Loucy (cell line): ENCODE data around the gene AGRN.

Experiments
- H2AFZ ChIP-seq: fragments of 200-600 bp; sonication (generic); 2 replicates; pipeline ENCODE4 v1.6.0; 2016; ENCODE audit warnings: antibody characterized with exemption, mild to moderate bottlenecking, low read length, moderate library complexity
- H3F3A ChIP-seq: fragments of 200-600 bp; 2 replicates; pipeline ENCODE4 v1.6.0; 2016; ENCODE audit warnings: antibody characterized with exemption, low read depth, mild to moderate bottlenecking
- H3K27me3 ChIP-seq: fragments of 200-600 bp; sonication (generic); 2 replicates; pipeline ENCODE4 v1.6.1; 2014; ENCODE audit warnings: low read length, mild to moderate bottlenecking; ENCODE audit not compliant: insufficient read depth, poor library complexity, severe bottlenecking
- H3K36me3 ChIP-seq: fragments of 200-600 bp; sonication (generic); 2 replicates; pipeline ENCODE4 v1.6.1; 2016; ENCODE audit warnings: low read length; ENCODE audit not compliant: insufficient read depth
- H3K4me1 ChIP-seq: fragments of 200-600 bp; sonication (generic); 2 replicates; pipeline ENCODE4 v1.5.1; 2014; ENCODE audit warnings: low read length, mild to moderate bottlenecking; ENCODE audit not compliant: insufficient read depth, poor library complexity, severe bottlenecking
- H3K4me2 ChIP-seq: fragments of 200-600 bp; sonication (generic); 2 replicates; pipeline ENCODE4 v1.6.0; 2014; ENCODE audit warnings: antibody characterized with exemption, low read length, low read depth, mild to moderate bottlenecking; ENCODE audit not compliant: poor library complexity, severe bottlenecking
- H3K4me3 ChIP-seq: fragments of 200-600 bp; sonication (generic); 2 replicates; pipeline ENCODE4 v1.5.1; 2014; ENCODE audit warnings: low read length, mild to moderate bottlenecking, mixed read lengths; ENCODE audit not compliant: poor library complexity, severe bottlenecking
- H3K79me2 ChIP-seq: fragments of 200-600 bp; sonication (generic); 2 replicates; pipeline ENCODE4 v1.6.1; 2014; ENCODE audit warnings: low read length; ENCODE audit not compliant: insufficient read depth
- H3K9ac ChIP-seq: fragments of 200-600 bp; sonication (generic); 2 replicates; pipeline ENCODE4 v1.6.0; 2014; ENCODE audit warnings: mild to moderate bottlenecking, low read depth, low read length, moderate library complexity; ENCODE audit not compliant: poor library complexity, severe bottlenecking
- H3K9me2 ChIP-seq: fragments of 200-600 bp; sonication (generic); replicated peaks from 2 replicates; pipeline ENCODE4 v1.6.1; 2016; ENCODE audit warnings: low read depth, low read length, mixed read lengths
- H3K9me3 ChIP-seq: fragments of 200-600 bp; sonication (generic); 2 replicates; pipeline ENCODE4 v1.6.1; 2014; ENCODE audit warnings: mild to moderate bottlenecking, antibody characterized with exemption, low read length, low read depth; ENCODE audit not compliant: insufficient read depth
- H4K20me1 ChIP-seq: fragments of 200-600 bp; sonication (generic); 2 replicates; pipeline ENCODE4 v1.6.0; 2014; ENCODE audit warnings: antibody characterized with exemption, low read length, mild to moderate bottlenecking; ENCODE audit not compliant: insufficient read depth, poor library complexity, severe bottlenecking
- CTCF ChIP-seq: fragments of 200-600 bp; sonication (generic); conservative IDR thresholded peaks from 2 replicates; pipeline ENCODE4 v1.5.1; 2014; ENCODE audit warnings: mild to moderate bottlenecking, antibody characterized with exemption, low read length
- EZH2phosphoT487 ChIP-seq: fragments of 200-600 bp; IDR thresholded peaks from 2 replicates; pipeline ENCODE4 v1.6.1; 2018; ENCODE audit warnings: antibody characterized with exemption, mild to moderate bottlenecking, moderate library complexity, borderline replicate concordance

AGRN gene

GRCh38 chr1:1051127-1051810, 31.3 kb downstream of the AGRN start:
- H3K9me2 ChIP-seq, result no peaks in the 10 kb centered on the region
- no peaks in the 10 kb centered on the region for H3K27me3 ChIP-seq
- no peaks in the 10 kb centered on the region for H4K20me1 ChIP-seq
- no peak overlapping the region for H2AFZ ChIP-seq
- no peak overlapping the region for H3K9ac ChIP-seq
- H3F3A ChIP-seq, result no peaks in the 10 kb centered on the region
- no peak overlapping the region for H3K4me2 ChIP-seq
- no peaks in the 10 kb centered on the region for H3K36me3 ChIP-seq
- H3K79me2 ChIP-seq, result no peaks in the 10 kb centered on the region
- no peak overlapping the region for H3K4me3 ChIP-seq
- H3K9me3 ChIP-seq, result no peaks in the 10 kb centered on the region
- no peak for TF ChIP-seq EZH2phosphoT487
- TF ChIP-seq CTCF, result no peak
- no peaks in the 10 kb centered on the region for H3K4me1 ChIP-seq

DNA sequence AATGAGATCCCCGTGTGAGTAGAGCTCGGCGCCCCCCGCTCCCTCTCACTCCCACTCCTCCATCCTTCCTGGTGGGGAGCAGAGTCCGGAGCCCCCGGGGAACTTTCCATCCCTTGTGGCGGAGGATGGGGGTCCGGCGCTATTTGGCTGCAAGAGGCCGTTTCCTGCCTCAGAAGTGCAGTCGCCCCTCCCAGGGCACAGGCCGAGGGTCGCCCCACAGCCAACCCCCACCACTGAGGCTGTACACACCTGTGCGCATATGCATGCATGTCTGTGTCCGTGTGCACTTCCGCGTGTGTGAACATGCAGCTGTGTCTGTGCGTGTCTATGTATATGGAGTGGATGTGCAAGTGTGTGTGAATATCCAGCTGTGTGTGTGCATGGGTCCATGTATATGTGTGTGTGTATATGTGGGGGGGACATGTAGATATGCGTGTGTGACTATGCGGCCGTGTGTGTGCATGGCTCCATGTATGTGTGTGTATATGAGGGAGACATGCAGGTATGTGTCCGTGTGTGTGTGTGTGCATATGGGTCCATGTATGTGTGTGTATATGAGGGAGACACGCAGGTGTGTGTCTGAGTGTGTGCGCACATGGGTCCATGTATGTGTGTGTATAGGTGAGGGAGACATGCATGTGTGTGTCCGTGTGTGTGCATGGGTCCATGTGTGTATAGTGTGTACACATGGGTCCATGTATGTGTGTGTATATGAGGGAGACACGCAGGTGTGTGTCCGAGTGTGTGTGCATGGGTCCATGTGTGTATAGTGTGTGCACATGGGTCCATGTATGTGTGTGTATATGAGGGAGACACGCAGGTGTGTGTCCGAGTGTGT, 32.3 kb downstream of the AGRN start:
- no peaks in the 10 kb centered on the region for H3K36me3 ChIP-seq
- no peak overlapping the region for H3K4me3 ChIP-seq
- no peaks in the 10 kb centered on the region for H3K9me2 ChIP-seq
- no peak overlapping the region for H3K9ac ChIP-seq
- H3K79me2 ChIP-seq, result no peaks in the 10 kb centered on the region
- no peak for TF ChIP-seq CTCF
- no peak for TF ChIP-seq EZH2phosphoT487
- no peaks in the 10 kb centered on the region for H4K20me1 ChIP-seq
- no peaks in the 10 kb centered on the region for H3K27me3 ChIP-seq
- H2AFZ ChIP-seq, result no peak overlapping the region
- no peaks in the 10 kb centered on the region for H3F3A ChIP-seq
- no peaks in the 10 kb centered on the region for H3K4me1 ChIP-seq
- no peak overlapping the region for H3K4me2 ChIP-seq
- no peaks in the 10 kb centered on the region for H3K9me3 ChIP-seq

DNA sequence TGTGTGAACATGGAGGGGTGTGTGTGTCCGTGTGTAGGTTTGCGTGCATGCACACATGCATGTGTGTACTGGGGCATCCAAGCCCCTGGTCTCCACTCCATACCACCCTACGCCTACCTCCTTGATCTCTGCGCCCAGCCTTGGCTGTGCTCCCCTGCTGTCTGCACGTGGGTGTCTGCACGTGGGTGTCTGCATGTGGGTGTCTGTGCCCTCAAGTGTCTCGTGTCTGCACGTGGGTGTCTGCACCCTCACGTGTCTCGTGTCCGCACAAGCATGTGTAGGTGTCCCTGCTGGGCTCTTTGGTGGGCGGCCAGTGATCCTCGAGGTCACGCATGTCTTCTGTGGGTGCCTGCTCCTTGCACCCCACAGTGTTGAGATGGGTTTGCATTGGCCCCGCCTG, 33.1 kb downstream of the AGRN start:
- Histone ChIP-seq H3K36me3 (no peaks in the 10 kb centered on the region), H3K27me3 (no peaks in the 10 kb centered on the region)

More for the DNA sequence above, 33.1 kb downstream of the AGRN start:
- Histone ChIP-seq H3K4me2 (no peak overlapping the region), H3K79me2 (no peaks in the 10 kb centered on the region), H3K9me2 (no peaks in the 10 kb centered on the region), H3K4me1 (no peaks in the 10 kb centered on the region), H3K4me3 (no peak overlapping the region), H2AFZ (no peak overlapping the region), H3F3A (no peaks in the 10 kb centered on the region), H4K20me1 (no peaks in the 10 kb centered on the region), H3K9me3 (no peaks in the 10 kb centered on the region), H3K9ac (no peak overlapping the region)
- TF ChIP-seq CTCF, result no peak
- no peak for TF ChIP-seq EZH2phosphoT487
